Pons (tissue), 1 donor: Measurements from ENCODE around the gene FZD10.

Source experiments
- DNase-seq: peaks from one replicate; pipeline ENCODE4 v3.0.0-alpha.2; 2016; ENCODE audit warnings: low spot score

The FZD10 gene

DNA sequence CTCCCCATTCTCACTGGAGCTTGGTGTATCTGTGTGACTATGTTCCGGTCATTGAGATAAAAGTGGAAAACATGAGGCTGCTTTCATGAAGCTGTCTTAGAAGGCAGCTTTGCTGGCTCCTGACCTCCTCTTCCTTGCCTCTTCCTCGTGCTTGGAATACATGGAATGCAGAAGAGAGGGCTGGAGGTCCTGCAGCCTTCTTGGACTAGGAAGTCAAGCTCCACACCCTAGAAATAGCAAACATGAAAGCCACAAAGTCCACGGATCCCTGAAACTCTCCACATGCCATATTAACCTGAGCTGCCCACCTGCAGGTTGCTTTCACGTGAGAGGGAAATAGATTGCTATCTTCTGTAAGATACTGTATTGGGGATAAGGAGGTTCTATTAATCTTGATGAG is 51.0 kb downstream of the FZD10 start:
- DNase-seq, result no peak

GRCh38 chr12:130214686-130215395 is 52.6 kb downstream of the FZD10 start:
- no peak for DNase-seq
